BJ (cell line): ENCODE measurements around the gene C1QTNF8. TPM values are rescaled to one million over a fixed set of nuclear protein-coding genes. Genes with fewer than 3 reads are reported as not detected.

Source experiments
- CTCF ChIA-PET: fragments of 350-600 bp; formaldehyde crosslinking; extraction: SDS; loops from one replicate; lab custom pipeline; 2021; ENCODE audit warnings: antibody characterized with exemption, inconsistent platforms; lab: Yijun Ruan, JAX
- POLR2A ChIA-PET: fragments of 300-600 bp; sonication (Branson Sonifier 250); formaldehyde crosslinking; extraction: SDS; loops from one replicate; lab custom pipeline; 2021; ENCODE audit warnings: antibody characterized with exemption; lab: Charles Lee
- DNase-seq: peaks from one replicate; pipeline ENCODE4 v3.0.0-alpha.2; 2011; ENCODE audit warnings: low read depth
- H3K27me3 ChIP-seq: 2 replicates; pipeline ENCODE4 v1.6.0; 2011; ENCODE audit warnings: low read length; ENCODE audit not compliant: control insufficient read depth, insufficient read depth
- H3K36me3 ChIP-seq: 2 replicates; pipeline ENCODE4 v1.5.1; 2011; ENCODE audit warnings: low read length; ENCODE audit not compliant: control insufficient read depth, insufficient read depth
- H3K4me3 ChIP-seq: 2 replicates; pipeline ENCODE4 v1.5.1; 2011; ENCODE audit warnings: low read depth, mild to moderate bottlenecking, control low read depth, low read length
- CTCF ChIP-seq: IDR thresholded peaks from 2 replicates; pipeline ENCODE4 v1.5.1; 2011; ENCODE audit warnings: low read depth, mild to moderate bottlenecking, control low read depth, inconsistent platforms, low read length, moderate library complexity; ENCODE audit not compliant: insufficient read depth
- polyA plus RNA-seq: library from polyadenylated mRNA; depleted of rRNA; stranded (reverse); fragments of >200 nt; gene quantifications from 2 replicates; pipeline ENCODE4 v1.2.3, GENCODE V29; 2011

The C1QTNF8 gene
- polyA plus RNA-seq, 1 experiment: not detected

- Histone ChIP-seq H3K27me3 (no peaks in the 10 kb centered on the region; the same call in 1 of the 2 replicates), H3K4me3 (no peak overlapping the region), H3K36me3 (no peaks in the 10 kb centered on the region)
- CTCF ChIA-PET: interaction anchor here (0.6 kb wide), 2 partner anchors 11 to 33 kb away, joined by 3 read pairs; no protein-coding TSS in a partner anchor
- POLR2A ChIA-PET: no interaction called here
- TF ChIP-seq CTCF: no peak
- DNase-seq: no peak
Measured at GRCh38 chr16:1142911-1143310, 46.9 kb upstream of the C1QTNF8 start.

GRCh38 chr16:1141716-1142115 lies 45.7 kb upstream of the C1QTNF8 start:
- Histone ChIP-seq H3K4me3 (no peak overlapping the region), H3K27me3 (no peaks in the 10 kb centered on the region; the same call in 1 of the 2 replicates), H3K36me3 (no peaks in the 10 kb centered on the region)
- no peak for TF ChIP-seq CTCF
- CTCF ChIA-PET: no interaction called here
- POLR2A ChIA-PET: no interaction called here
- no peak for DNase-seq

GRCh38 chr16:1141191-1141590 lies 45.1 kb upstream of the C1QTNF8 start:
- no peak overlapping the region for H3K4me3 ChIP-seq
- H3K27me3 ChIP-seq: no peaks in the 10 kb centered on the region; the same call in 1 of the 2 replicates
- POLR2A ChIA-PET: no interaction called here
- no peak for TF ChIP-seq CTCF
- H3K36me3 ChIP-seq: no peaks in the 10 kb centered on the region
- CTCF ChIA-PET: no interaction called here
- no peak for DNase-seq

- H3K36me3 ChIP-seq: no peaks in the 10 kb centered on the region
- no peak overlapping the region for H3K4me3 ChIP-seq
- no peaks in the 10 kb centered on the region; the same call in 1 of the 2 replicates for H3K27me3 ChIP-seq
- ChIA-PET POLR2A (no interaction called here), CTCF (no interaction called here)
- no peak for DNase-seq
- no peak for TF ChIP-seq CTCF
Measured at GRCh38 chr16:1140582-1141162, 44.6 kb upstream of the C1QTNF8 start.

GRCh38 chr16:1137604-1138003 lies 41.6 kb upstream of the C1QTNF8 start:
- Histone ChIP-seq H3K4me3 (no peak overlapping the region), H3K27me3 (no peaks in the 10 kb centered on the region; the same call in 1 of the 2 replicates), H3K36me3 (no peaks in the 10 kb centered on the region)
- CTCF ChIA-PET: interaction anchor here (0.7 to 1.2 kb wide), 2 partner anchors 9 to 140 kb away, joined by 3 to 5 read pairs; no protein-coding TSS in a partner anchor
- no peak for DNase-seq
- TF ChIP-seq CTCF: no peak
- POLR2A ChIA-PET: no interaction called here
